ENCODE results near the gene PLA2R1.
"Not testable (repeated sequence)": the region's sequence is repeated elsewhere in the genome, so short reads cannot be mapped to it uniquely, and the experiment has no call there.

The PLA2R1 gene

DNA sequence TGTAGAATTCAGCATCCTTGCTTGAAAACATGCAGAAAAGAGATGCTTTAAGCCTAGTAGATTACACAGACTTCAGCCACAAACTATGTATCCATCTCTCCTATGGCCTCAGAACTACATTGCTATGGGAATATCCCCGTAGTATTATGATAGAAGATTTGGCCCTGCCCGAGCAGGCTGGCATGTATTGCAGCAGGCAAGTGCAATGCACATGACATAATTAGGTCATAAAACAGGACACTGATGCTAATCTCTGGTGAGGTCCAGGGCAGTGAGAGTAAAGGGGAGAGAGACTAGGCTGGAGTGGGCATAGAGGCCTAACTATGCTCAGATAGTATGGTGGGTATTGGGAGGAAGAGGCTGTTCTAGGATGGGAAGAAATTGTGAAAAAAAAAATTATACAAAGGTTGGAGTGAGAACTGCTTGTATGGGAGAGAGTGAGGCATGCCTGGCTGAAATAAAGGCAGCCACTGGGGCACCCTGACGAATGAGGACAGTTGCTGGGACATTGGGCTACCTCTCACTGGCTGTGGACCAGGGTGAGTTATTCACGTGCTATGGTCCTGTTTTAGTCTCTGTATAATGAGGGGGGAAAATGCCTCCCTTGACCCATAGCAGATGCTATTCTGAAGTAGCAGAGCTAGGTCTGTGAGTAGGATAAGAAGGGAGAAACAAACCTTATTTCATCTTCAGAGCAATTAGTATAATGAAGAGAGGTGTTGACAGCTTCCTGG is 1.6 kb upstream of the PLA2R1 start:
- in situ Hi-C loops (cut with MboI; ENCODE audit: low sequenced_read_pairs) = no loop called here

DNA sequence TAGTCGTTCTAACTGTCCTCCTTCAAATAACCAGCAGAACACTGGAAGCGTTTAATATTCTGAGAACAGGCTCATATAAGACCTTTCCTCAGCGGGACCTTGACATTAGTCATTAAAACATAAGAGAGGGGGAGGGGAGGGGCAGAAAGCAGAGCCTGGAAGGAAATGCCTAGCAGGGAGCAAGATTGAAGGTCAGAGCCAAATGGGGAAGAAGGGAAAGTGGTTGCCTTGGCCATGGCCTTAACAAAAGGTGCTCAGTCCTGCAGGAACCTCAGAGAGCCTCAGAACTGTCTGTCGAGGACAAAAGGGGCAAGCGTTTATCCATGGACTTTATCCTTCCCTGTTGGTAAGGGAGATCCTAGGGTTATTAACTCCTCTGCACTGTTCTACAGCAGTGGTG is 856 bp upstream of the PLA2R1 start:
- in situ Hi-C loops (cut with MboI; ENCODE audit: low sequenced_read_pairs) = no loop called here

DNA sequence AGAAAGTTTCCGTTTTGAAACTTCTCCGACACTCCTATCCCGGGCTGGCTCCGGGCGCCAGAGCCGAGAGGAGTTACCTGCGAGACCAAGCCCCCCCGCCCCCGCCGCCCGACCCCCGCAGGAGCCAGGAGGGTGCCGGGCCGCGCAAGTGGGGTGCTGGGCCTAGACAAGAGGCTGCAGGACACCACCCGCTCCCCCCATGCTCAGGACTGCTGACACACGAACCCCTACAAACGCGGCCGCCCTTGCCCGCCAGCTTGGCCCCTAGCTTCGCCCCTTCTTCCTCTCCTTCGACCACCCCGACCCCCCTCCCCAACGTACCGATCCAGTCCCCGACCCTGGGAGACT is 497 bp downstream of the PLA2R1 start:
- in situ Hi-C loops (cut with MboI; ENCODE audit: low sequenced_read_pairs) = no loop called here

DNA sequence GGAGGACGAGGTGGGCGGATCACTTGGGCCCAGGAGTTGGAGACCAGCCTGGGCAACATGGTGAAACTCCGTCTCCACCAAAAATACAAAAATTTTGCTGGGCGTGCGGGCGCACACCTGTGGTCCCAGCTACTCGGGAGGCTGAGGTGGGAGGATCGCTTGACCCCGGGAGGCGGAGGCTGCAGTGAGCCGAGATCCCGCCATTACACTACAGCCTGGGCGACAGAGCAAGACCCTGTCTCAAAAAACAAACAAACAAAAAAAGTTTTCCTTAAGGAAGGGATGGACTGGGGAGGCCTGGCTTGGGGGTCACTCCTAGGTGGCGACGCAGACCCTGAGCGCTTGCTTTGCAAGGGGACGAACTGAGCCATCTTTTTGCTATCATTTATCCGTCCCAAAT is 882 bp downstream of the PLA2R1 start:
- in situ Hi-C loops (cut with MboI; ENCODE audit: low sequenced_read_pairs) = no loop called here

DNA sequence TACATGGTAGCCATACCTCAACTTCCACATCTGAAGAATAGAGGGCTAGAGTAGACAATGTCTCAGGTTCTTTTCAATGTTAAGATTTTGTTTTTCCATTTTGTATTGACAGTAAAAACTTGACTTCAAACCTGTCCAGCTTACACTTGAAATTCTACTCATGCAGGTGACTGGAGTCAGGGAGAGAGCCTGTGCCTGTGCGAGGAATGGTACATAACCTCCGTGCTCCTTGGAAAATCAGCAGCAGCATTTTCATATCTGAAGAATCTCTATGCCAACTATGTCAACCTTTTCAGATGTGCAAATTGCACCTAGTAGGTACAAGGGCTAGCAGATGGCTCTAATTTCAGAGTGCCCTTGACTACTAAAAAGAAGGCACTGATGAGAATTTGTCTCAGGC is 2.1 kb downstream of the PLA2R1 start:
- in situ Hi-C loops (cut with MboI; ENCODE audit: low sequenced_read_pairs) = no loop called here

DNA sequence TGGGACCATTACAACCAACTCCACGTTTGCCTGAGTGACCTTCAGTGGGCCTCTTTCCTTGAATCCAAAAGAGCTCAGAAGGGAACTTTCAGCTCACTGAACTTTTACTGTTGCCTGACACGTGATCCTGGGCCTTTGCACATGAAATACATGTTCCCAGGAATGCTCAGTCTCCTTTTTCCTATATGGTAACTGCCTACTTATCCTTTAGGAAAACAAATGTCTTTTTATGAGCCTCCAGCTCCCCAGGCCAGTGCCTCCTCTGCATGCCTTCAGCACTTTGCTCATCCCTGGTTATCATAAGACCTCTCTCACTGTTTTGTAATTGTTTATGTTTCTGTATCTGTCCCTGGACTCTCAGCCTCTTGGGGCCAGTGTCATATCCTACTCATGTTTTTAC is 5.1 kb downstream of the PLA2R1 start:
- in situ Hi-C loops (cut with MboI; ENCODE audit: low sequenced_read_pairs) = no loop called here

DNA sequence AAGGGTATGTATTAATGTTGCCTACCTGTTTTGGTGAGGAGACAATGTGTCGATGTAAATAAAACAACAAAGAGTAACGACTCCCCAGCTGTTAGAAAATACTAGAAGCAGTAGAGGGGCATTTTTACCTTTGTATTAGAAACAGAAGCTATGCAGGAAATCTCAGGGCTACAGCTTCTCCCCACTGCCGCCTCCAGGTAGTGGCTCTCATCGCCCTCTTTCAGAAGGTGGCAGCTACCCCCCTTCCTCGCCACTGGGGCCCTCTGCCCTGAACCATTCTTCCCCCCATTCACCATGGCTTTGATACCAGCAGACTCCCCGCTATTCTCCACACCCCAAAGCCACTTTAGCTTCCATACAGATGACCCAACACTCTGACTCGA is 6.7 kb downstream of the PLA2R1 start:
- in situ Hi-C loops (cut with MboI; ENCODE audit: low sequenced_read_pairs) = no loop called here

DNA sequence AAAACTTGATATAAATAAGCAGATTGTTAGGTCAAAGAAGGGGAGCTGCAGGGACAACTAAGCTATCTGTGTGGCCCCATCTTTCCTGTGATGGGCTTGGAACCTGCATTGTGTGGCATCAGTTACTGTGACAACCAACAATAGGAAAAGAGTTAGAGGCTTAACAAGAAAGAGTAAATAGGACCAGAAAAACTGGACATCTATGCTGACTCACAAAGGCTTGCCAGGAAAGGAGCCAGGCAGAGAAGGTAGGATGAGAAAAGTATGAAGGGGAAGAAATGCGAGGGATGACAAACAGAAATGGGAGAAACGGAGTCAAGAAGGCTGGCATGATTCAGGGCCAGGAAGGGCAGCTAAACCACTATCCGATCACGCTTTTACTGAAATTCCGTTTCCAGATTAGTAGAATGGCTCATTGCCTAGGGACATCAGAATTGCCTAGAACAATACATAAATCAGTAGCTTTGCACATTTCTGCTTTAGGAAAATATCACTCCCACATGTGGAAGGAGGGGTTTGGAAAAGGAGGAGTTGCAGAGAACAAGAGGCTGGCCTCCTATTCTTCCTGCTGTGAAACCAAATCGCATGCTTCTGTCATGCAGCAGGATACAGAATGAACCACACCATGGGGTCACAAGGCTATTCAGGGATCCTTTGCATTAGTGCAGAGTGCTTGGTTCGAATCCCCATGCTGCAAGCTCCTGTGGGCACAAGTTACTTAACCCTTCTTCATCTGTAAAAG is 7.3 kb downstream of the PLA2R1 start:
- in situ Hi-C loops (cut with MboI; ENCODE audit: low sequenced_read_pairs) = no loop called here

DNA sequence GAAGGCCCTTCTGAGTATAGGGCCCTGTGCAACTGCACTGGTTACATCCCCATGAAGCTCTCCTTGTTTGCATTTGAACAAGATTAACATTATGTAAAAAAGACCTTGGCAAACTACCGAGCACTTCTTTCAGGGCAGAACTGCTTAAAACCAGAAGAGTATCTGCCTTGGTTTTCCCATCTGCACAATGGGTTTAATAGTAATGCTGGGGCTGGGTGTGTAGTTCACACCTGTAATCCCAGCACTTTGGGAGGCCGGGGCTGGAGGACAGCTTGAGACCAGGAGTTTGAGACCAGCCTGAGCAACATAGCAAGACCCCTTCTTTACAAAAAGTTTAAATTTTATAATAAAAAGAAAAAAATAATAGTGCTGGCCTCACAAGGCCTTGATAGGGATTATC is 8.5 kb downstream of the PLA2R1 start:
- in situ Hi-C loops (cut with MboI; ENCODE audit: low sequenced_read_pairs) = no loop called here

DNA sequence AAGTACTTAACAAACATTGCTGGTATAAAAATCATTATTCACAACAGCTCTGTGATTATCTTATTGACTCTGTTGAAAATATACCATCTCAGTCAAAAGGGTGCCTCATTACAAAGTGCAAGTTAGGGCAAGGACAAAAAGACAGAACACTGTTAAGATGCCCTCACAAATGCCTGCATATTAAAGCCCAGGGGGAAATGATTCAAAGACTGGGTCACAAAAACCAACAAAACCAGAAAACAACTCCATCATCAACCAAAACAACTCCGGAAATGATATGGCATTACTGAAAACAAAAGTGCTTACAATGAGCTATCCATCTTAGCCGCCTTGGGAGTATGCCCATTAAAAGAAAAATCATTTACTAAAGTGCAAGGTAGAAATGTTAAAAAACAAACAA is 9.9 kb downstream of the PLA2R1 start:
- in situ Hi-C loops (cut with MboI; ENCODE audit: low sequenced_read_pairs) = no loop called here

DNA sequence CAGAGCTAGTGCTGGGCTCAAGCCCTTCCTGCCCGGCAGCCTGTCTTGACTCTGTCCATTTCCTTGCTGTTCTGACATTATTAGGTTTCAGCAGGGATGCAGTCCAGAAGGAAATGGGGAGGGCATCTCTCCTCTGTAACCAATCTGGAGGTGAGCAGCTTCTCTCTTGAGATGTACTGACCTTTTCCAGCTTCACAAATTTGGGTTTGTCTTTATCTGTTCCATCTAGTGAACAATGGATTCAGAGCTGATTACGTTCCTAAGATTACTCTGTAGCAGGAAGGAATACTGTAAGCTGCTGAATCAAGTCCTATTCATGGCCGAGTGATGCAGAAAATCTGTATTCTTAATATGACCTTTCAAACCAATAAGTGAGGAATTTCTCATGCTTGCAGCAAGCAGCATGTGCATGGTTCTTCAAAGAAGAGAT is 11.0 kb downstream of the PLA2R1 start:
- in situ Hi-C loops (cut with MboI; ENCODE audit: low sequenced_read_pairs) = no loop called here

DNA sequence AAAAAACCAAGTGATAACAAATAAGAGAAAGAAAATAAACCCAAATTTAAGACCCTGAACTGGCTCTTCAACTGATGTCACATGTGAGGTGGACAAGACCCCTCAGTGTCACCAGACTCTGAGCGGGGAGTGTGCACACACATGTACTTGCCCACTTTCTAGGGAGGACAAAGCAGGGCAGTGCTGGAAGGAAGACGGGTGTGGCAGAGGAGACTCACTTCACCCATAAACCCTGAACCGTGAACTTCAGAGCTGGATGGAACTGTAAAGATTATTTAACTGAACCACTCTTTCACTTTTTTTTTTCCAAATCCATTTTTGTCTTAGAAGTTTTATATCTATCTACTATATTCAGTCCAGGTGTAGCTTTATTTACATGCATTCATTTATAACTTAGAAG is 12.3 kb downstream of the PLA2R1 start:
- in situ Hi-C loops (cut with MboI; ENCODE audit: low sequenced_read_pairs) = no loop called here

DNA sequence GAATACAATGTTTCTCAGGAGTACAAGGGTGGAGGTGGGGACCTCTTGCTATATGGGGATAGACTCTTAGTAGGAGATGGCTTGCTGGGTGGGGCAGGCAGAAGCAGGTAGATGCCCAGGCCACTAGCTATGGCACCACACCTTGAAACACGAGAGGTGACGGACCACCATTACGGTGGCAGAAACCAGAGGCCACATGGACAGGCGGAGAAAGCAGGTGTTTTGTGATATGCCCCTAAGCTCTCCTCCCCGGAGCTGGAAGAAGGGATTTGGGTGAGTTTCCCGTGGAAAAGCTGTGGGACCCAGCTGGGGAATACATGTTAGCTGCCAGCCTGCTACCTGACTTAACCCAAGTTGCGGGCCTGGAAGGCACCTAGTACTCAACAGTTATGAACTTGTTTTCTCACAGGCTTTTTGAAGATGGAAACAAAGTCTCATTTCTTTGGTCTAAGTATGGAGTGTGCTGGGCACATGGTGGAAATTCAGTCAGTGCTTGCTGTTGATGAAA is 16.7 kb downstream of the PLA2R1 start:
- in situ Hi-C loops (cut with MboI; ENCODE audit: low sequenced_read_pairs) = no loop called here

DNA sequence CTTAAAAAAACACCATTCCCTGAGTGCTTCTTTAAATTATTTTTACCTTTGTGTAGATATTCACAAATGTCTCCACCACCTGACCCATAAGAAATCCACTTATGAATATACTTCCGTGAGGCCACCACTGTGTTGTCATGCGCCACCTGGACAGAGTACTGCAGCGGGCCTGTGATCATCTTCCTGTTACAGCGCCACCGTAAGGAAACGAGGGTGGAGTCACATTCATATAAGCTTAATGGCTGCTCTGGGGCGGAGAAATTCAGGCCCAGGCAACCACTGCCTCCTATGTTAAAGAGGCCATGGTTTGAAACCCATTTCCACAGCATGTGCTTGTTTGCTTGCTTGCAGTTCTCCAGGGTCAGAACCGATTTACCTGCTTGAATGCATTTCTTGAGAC is 17.7 kb downstream of the PLA2R1 start:
- in situ Hi-C loops (cut with MboI; ENCODE audit: low sequenced_read_pairs) = no loop called here

DNA sequence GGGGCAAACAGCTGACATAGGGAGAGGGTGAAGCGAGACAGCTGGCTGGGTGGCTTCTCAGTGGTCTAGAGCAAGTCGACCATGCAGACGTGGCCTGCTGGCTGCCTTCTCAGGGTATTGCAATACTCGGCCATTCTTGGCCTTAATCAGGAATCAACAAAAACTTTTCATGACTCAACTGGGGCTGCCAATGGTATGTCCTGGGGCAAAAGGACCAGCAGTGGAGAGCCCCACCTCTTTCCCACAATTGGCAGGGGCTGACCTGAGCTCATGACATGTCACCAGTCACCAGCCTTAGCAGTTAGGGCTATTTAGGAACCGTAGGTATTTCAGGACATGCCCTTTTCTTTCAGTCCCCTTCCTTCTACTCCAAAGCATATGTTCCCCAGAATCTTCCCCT is 19.1 kb downstream of the PLA2R1 start:
- in situ Hi-C loops (cut with MboI; ENCODE audit: low sequenced_read_pairs) = no loop called here

DNA sequence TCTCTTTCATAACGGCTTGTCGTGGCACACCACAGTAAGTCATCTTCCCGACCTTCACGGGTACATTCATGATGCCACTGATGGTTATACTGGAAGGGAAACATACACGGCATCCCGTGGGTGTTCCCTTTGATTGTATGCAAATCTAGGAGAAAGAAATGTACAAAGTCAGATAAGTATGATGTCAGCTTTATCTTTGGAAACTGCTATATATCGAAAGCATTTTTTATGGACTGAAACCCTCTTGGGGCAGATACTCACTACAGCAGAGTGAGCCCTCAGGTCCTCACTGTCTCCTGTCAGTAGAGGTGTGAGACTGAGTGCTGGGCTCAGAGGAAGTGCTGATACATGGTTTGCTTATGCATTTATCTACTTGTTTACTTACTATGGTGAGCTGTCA is 20.4 kb downstream of the PLA2R1 start:
- in situ Hi-C loops (cut with MboI; ENCODE audit: low sequenced_read_pairs) = no loop called here

DNA sequence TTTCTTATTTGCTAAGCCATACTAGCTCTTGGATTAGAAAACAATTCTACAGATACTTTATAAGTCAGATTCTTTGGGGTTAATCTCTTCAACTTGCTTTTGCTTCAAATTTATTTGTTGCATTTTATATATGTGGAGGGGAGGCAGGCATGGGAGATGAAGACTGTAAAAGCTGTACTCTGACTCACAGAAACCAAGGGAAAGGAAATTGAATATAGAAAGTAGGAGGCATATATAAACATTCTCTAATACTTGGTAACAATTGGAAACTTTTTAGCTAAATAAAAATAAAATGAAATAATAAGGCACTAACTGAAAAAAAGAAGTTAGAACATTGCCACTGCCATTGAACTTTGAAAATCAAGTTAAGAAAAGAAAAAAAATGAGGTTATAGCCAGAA is 21.3 kb downstream of the PLA2R1 start:
- in situ Hi-C loops (cut with MboI; ENCODE audit: low sequenced_read_pairs) = no loop called here

DNA sequence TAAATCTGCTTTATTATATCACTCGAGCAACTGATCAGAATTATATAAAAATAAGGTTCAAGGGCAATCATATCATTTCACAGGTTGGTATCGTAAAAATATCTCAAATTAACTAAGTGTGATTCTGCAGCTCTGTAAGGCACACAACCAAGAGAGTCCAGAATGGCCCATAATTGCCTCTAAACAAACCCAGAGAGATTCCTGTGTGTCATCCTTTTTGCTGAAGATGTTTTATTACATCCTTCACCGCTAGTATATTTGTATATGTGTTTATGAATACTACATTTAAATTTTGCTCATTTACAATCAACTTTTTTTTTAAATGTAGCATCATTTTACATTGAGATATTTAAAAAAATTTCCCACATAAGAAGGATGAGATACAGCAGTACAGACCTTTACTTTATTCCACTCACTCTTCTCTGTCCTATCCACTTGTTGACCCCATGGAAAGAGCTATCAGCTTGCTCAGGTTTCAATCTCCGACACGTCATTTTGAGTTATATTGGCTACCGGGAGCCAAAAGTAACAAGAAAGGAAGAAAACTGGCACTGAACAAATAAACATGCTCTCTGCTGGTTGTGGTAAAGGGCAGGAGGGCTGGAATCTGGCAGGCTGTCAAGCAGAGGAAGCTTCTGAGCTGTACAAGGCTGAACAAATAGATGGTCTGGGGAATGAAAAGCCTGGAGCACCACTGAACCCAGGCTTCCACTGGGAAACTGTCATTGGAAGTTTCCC is 23.1 kb downstream of the PLA2R1 start:
- in situ Hi-C loops (cut with MboI; ENCODE audit: low sequenced_read_pairs) = no loop called here

DNA sequence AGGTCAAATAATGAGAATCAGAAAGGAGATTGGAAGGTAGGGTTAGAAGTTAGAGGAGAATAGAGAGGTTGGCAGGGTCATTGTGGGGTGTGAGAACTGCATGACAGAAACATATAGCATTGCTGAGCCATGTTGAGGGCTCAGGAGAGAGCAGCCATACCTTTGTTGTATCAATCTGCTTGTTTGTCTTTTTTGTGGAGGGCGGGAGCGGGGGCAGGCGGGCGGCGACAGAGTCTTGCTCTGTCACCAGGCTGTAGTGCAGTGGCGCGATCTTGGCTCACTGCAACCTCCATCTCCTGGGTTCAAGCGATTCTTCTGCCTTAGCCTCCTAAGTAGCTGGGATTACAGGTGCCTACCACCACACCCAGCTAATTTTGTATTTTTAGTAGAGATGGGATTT is 23.8 kb downstream of the PLA2R1 start:
- in situ Hi-C loops (cut with MboI; ENCODE audit: low sequenced_read_pairs) = not testable (repeated sequence)

DNA sequence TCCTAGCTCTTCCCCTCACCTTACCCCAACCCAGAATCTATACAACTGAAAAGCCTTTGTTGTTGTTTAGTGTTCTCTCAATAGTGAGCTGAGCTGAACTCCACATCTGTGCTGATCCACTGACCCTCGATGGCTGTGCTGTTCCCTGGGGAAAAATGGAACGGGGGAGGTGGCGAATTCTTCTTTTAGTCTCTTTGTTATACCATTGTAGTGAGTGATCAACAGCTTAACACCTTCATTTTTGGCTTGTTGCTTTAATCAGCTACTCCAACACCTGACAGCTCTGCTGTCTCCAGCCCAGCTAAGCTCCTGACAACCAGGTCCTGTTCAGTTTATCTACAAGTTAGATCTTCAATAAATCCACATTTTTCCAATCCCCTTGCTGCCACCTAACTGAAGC is 25.7 kb downstream of the PLA2R1 start:
- in situ Hi-C loops (cut with MboI; ENCODE audit: low sequenced_read_pairs) = no loop called here

DNA sequence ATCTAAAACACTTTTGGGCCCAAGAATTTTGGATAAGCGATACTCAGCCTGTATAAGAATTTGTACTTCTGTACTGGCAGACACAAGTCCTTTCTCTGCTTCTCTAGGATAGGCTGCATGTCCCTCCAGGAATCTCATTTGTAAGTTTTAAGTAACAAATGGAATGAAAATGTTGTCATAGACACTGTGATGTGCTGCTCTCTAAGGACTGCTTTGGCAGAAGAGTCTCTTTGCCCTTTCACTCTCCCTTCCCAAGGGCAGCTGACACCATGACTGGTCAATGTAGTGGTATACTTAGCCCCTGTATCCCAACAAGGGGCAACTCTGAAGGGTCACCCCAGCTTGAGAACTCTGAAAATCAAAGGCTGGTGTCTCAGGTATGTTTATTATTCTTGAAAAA is 27.3 kb downstream of the PLA2R1 start:
- in situ Hi-C loops (cut with MboI; ENCODE audit: low sequenced_read_pairs) = no loop called here

DNA sequence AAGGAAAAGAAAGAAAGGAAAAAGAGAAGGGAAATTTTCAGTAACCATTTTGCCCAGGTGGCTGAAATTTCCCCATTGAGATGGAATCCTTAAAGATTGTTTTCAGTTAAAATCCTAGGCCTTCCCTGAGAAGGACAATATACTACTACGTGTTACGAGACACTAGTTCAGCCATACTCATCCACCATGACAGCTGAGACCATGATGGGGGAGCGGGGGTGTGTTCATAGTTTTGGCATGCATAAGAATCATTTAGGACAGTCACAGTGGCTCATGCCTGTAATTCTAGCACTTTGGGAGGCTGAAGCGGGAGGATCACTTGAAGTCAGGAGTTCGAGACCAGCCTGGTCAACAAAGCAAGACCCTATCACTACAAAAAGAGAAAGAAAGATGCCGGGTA is 28.0 kb downstream of the PLA2R1 start:
- in situ Hi-C loops (cut with MboI; ENCODE audit: low sequenced_read_pairs) = no loop called here

Data from hTERT RPE-1 (cell line).